ENCODE measurements around the gene HSD17B1.
"Not testable (repeated sequence)": the region's sequence is repeated elsewhere in the genome, so short reads cannot be mapped to it uniquely, and the experiment has no call there.

HSD17B1 gene, protein sequence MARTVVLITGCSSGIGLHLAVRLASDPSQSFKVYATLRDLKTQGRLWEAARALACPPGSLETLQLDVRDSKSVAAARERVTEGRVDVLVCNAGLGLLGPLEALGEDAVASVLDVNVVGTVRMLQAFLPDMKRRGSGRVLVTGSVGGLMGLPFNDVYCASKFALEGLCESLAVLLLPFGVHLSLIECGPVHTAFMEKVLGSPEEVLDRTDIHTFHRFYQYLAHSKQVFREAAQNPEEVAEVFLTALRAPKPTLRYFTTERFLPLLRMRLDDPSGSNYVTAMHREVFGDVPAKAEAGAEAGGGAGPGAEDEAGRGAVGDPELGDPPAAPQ
- total RNA-seq: 0.07 to 0.88 (median 0.21) reads per million in 17 experiments

DNA sequence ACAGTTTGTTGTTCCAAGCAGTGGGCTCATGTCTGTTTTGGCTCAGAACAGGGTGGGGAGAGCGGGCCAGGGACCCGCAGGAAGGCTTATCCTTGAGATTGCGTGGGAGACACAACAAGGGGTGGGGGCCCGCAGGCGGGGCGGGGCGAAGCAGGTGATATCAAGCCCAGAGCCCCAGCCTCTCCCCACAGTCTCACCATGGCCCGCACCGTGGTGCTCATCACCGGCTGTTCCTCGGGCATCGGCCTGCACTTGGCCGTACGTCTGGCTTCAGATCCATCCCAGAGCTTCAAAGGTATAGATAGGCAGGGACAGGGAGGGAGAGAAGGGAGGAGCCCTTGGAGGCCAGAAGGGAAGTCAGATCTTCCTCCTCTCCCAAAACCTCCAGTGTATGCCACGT, at the start of gene HSD17B1:
TSS of gene HSD17B1 (plus strand) at position 188 of the 400 bp plus-strand sequence. CDS start at position 199, 11 bp downstream.
- not testable (repeated sequence) for DNase-seq

DNA sequence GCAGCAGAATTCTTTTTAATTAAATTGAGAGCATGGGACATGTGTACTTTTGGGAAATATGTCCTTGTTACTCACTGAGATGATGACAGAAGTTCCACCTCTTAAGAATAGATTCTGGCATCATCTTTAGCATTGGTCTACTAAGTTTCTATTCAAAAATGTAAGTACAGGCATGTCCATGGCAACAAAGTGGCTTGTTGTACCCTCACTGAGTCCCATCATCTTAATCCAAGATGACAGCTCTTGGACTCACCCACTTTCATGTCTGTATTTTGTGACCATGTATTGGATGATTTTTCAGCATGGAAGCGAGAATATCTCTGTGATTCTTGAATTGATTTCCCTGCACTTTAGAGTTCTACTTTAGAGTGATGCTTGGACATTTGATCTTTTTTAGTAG, 49.8 kb upstream of the HSD17B1 start:
- no peak for DNase-seq

DNA sequence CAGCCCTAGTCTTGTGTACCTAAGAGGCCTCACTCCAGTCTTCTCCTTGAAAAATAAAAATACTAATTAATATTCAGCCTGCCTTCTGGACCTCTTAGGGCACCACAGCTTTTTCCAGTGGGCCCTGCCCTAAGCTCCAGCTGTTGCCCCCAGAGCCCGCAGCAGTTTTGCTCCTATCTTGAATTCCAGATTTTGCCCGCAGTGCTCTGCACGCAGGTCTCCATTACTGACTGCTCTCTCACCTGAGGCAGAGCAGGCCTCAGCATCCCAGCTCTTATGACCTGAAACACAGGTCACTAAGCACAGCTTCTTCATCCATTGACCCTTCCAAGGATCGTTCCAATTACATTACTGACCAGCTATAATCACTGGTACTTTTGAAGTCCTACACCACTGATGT, 45.1 kb upstream of the HSD17B1 start:
- no peak for DNase-seq

DNA sequence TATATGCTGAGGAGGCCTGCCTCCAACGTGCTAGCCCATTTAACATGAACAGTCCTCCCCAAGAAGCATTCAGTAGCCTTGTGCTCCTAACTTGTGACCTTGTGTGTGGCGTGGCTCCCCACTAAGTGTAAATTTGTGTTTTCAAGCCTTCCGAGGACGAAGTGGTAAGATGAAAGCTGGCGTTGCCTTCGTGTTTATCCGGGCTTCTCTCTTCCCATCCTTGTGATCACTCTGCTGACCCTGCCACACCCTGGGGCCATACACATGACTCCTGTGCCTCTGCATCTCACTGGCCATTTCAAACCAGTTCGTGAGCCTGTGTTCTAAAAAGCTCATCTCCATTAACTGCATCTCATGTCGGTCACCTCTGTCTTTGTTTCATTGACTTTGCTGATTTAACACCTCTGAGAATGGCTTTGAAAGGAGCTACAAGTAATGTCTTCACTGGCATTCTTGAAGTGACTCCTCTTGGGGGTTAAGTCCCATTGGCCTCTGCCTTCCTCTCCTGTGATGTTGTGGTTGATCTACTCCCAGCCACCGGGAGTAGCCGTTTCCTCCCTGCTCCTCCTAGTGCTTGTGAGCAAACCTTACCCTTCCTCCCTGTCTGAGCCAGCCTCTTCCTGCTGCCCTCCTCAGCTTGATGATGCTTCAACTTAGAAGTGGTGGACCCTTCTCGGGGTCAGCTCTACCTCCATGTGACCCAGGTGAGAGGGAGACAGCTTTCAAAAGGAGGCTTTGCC, 44.1 kb upstream of the HSD17B1 start:
- DNase-seq: no peak

DNA sequence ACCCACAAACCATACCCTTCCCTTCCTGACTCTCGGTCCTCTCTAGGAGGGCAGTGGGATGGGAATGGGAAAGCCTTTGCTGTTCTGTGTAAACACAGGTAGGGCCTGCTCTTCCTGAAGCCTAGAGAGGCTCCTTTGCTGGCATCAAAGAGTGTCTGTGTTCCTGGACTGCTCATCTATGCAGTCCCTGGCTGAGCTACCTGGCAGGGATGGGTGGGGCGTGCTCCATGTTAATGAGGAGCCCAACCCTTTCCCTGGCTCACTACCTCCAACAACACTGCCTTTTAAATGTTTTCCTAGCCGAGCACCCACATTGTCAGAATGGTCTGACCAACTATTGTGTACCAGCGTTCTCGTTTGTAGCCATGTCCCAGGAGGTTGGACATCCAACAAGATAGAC, 43.3 kb upstream of the HSD17B1 start:
- DNase-seq: no peak

DNA sequence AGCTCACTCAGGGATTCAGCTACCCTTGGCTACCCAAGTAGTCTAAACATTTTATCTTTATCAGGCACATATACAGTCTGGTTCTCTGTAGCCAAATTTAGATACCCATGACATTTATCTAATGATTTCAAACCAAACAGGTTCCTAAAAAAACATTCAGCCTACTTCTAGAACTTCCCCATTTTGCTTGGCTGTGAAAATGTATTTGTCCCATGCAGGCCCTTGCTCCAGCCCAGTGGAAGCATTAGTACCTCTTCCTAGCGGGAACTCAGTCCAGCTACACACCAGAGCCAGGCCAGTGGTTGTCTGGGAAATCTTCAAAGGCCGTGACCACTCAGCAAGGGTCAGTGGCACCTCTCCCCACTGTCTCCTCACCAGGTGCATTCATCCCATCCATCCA, 42.9 kb upstream of the HSD17B1 start:
- peak; percentile 30 to 65 (median 54) for DNase-seq

DNA sequence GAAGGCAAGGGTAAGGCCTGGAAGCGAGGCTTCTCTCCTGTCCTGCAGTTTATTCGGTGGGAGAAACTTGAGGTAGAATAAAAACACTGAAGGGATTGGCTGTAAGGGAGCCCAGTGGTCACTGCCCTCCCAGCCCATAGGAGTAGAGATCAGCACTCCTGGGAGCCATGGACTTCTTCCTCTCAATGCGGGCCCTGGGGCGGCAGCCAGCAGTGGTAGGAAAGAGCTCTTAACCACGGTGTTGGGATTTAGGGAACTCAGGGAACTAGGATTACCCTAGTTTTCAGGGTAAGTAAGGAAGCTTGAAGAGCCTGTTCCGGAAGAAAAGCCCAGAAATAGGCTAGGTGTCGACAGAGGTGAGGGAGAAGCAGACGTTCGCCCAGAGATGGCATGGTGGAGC, 40.5 kb upstream of the HSD17B1 start:
- DNase-seq: no peak

DNA sequence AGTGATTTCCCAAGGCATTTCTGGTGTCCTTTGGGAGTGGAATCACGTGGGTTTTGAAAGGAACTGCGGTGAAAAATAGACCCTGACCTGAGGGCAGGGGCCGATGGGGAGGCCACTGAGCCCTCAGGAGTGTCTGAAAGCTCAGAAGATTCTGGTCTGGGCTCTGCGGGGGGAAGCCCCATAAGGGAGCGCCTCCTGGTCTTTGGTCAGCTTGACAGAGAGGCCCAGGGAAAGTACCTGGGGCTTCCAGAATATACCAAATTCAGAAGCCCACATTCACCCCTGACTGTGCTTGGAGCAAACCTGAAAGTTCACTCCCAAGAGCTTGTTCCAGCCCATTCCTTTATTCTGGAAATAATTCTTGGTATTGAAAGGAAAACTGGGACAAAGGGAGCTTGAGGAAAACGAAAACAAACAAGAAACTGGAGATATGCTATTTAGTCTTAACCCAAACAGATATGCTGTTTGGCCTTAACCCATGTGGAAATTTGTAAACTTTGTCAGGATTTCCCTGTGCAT, 39.9 kb upstream of the HSD17B1 start:
- DNase-seq: no peak

DNA sequence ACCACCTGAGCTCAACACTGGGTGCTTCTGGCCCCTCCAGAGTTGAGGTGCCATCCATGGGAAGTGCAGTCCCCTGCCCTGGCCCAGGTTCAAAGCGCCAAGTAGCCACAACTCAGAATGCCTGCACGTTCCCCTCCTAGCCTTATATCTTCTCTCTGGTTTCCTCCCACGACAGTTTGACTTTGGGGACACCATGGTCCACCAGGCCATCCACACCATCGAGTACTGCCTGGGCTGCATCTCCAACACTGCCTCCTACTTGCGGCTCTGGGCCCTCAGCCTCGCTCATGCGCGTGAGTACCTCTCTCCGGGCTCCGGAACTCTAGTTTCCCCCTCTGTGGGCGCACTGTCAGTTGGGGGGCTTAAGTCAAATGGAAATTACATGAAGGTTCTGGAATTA, 39.0 kb upstream of the HSD17B1 start:
- no peak for DNase-seq

DNA sequence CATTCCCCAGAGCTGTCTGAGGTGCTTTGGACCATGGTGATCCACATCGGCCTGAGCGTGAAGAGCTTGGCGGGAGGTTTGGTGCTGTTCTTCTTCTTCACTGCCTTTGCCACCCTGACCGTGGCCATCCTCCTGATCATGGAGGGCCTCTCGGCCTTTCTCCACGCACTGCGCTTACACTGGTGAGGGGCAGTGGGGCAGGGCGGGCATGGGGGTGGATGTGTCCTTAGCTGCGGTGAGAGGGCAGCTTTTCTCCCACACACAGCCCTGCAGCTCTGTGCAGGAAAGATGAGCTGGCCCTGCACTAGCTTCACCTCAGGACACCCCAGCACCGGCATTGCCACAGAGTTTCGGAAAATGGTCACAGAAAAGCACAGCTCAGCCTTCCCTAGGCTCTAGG, 38.4 kb upstream of the HSD17B1 start:
- DNase-seq: no peak

DNA sequence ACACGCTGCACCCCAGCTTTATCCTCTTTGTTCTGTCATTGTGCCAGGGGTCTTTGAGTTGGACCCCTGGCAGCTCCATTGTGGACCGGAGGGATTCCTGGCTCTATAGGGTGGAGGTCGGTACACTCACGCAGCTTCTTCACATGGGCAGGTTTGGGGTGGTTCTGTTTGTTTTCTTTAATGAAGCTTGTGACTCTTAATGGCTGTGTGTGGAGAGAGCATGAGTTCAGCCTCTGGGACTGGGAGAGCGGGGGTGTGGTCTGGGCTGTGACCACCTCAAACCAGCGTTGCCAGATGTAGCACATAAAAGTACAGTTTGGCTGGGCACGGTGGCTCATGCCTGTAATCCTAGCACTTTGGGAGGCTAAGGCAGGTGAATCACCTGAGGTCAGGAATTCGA, 37.9 kb upstream of the HSD17B1 start:
- no peak for DNase-seq

DNA sequence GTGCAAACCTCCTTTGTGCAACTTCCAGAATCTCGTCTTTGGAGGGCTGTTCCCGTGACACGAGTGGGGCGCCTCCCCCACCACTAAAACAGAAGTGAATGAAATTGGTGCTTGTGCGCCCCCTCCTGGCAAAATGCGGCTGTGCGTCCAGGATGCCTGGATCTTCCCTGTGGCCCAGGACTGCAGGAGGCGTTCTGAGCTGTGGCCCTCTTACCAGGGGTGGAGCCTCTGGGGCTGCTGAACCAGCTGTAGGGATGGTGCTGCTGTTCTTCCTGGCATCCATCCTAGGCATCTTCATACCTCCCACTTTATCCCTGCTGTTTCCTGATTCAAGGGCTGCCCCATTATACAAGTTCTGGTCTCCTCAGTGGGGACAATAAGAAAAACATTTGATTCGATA, 35.2 kb upstream of the HSD17B1 start:
- peak; percentile 94 to 99 (median 96) for DNase-seq

DNA sequence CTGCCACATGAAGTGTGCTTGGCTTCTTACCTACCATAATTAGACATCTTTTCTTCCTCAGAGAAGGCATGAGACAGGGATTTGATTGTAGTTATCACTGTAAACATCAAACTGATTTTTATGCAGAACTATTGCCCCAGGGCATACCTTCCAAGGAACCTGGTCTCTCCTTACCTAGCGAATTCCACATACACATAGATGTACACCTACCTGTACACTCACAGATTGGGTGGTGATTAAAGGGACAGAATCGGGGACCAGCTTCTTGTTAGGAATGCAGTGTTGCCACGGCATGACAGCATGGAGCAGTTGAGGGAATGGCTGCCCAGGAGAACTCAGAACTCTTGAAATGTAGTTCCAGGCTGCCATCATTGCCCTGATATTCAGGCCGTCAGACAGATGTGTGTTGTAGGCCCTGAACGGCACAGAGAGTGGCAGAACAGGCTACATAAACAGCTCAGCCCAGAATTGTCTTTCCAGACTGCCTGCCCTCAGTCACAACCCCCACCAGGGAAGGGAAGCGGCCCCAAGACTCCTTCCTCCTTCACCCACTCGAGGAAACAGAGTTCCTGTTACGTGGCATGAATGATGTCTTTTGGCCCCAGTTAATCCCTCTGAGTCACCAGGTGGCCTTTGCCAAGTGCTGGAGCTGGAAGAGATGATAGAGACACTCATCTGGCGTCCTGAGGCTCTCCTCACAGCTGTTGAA, 34.5 kb upstream of the HSD17B1 start:
- peak; percentile 91 to 97 (median 94) for DNase-seq

DNA sequence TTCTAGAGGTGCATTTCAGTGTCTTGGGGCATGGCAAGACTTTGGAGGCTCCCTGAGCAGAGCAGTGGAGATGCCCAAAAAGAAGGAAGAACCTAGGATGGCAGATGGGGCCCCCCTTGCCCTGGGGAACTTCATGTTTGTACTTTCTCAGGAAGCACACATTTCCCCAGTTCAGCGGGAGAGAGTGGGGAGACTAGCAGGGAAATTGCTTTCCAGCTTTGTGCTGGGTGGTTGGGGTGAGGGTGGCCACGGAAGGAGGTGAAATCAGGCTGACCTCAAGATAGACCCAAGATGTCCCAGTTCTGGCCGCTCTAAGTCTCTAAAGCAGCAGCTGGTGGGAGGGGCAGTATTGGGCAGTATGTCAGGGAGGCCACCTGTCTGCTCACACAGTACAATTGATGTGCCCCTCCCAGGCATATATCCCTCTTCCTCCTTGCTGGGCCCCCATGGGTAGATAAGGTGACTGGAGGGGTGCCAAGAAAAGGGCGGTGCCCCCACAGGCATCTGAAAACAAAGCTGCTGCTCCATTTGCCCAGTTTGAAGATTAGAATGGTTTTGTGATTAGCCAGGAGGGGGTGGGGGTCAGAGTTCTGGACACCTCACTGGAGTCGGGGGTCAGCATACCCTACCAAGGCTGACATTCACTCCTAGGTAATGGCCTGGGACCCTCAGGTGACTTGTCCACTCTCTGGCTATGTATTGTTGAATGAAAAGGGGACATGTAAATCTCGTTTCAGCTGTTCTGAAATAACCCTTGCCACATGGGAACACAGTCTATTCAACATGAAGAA, 33.8 kb upstream of the HSD17B1 start:
- no peak for DNase-seq

DNA sequence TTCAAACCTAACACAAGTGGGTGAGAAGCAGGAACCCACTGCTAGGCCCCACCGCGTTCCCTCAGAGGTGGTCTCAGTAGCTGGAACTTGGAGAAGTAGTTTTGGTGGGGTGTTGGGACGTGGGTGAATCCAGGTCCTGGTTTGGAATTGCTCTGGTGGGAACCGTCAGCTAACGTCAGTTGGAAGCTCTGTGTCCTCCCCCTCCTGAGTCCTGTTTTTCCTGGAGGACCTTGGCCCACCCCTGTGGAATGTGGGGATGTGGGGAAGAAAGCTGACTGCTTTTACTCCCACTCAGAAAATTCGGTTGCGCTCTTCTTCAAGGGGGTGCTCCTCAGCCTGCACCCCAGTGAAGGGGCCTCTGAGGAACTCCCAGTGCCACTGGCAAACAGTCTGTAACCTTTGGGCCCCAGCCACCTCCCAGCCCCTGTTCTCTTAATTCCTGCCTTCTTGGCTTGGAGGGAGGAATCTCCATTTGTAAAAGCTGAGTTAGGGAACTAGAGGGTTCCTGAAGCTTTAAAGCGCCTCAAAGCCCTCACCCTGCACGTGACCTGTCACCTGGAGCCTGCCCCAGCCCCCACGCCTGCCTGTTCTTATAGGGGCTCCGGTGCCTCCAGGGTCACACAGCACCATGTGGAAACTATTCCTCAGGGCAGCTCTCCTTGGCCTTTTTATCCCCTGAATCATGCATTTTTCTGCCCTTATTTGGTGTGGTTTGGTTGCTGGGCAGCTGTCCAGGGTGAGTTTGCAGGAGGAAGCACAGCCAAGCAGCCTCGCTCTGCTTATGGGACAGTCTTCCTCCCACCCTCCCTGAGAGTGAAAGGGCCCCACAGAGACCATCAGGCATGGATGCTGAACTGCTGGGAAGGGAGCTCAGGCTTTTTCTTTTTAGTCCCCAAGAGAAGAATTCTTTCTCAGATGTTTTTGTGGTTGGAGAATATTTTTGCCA, 32.9 kb upstream of the HSD17B1 start:
- peak; percentile 75 to 84 (median 82) for DNase-seq

DNA sequence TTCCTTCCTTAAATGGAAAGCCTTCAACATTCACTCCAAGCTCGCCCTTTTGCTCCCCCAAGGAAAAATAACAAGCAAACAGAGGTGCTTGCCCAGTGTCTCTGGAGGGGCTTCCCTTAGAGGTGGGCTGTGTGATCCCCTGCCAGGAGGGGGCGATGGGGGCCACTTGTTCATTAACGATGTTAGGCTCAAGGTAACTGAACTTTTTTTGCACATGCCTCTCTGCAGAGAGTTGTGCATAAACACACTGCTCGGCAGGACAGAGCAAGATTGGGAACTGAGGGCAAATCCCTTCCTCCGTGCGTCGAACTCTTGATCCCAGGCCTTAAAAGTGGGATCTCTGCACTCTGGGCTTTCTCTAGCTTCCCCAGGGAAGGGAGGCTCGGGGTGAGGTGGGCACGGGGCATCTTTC, 32.2 kb upstream of the HSD17B1 start:
- DNase-seq: peak in 1 of 4 experiments; percentile 39

DNA sequence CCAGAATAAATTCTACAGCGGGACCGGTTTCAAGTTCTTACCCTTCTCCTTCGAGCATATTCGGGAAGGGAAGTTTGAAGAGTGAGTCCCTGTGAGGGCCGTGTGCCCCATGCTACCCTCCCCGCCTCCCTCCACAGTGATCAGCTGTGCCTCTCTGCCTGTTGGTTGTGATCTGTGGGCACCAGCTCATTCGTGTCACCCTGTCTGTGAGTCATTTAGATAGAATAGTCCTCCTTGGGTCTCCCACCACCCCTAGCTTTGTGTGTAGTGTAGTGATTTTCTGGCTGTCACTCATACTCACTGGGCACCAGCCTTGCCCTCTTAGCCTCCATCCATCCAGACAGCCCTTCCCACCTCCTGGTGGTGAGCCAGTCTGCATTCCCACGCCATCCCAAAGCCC, 31.7 kb upstream of the HSD17B1 start:
- DNase-seq: peak in 2 of 4 experiments; percentile 26 to 43

DNA sequence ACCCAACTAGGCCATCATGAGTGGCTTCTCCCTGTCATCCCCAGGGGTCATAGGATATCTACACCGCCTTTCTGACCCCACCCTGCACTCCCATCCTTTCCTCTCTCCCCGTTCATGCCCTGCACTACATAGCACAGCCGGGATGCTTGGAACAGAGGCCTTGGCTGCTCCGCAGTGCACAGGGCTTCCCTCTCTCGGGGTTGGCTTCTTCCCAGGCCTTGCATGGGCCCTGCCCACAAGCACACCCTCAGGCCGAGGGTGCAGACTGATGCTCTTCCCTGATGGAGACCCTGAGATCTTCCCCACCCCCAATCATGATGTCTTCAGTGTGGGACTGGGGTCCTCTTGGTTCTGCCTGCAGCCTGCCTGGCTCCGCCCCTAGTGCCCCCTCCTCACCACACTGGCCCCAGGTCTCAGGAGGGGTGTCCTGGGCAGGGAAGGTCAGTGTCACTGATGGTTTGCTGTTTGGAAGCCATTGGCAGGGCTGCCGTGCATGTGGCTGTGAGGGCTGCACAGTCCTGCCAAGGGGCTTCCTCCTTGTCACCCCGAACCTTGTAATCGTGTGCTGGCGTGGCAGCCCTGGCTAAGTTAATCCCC, 31.0 kb upstream of the HSD17B1 start:
- DNase-seq: no peak

DNA sequence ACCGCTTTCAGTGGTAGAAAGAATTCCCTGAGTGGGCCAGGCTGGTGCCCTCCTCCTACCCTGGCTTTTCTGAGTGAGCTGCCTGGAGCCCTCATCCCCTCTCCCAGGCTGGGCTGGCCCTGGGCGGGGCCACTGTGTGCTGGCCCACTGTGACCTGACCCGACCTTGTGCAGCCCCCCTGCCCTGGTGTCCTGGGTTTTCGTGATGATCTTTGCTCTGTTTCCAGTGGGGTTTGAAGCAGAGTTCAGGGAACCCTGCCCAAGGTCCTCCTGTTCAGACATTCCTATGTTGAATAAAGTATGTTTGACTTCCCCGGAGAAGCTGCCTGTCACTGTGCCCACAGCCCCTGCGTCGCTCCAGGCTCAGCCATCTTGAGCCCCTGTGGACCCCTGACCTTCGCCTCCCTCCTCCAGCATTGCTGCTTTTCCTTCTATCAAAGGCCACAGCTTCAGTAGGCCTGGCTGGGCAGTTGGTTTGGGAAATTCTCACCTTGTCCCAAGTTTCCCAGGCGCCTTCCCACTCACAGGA, 30.4 kb upstream of the HSD17B1 start:
- DNase-seq: no peak

DNA sequence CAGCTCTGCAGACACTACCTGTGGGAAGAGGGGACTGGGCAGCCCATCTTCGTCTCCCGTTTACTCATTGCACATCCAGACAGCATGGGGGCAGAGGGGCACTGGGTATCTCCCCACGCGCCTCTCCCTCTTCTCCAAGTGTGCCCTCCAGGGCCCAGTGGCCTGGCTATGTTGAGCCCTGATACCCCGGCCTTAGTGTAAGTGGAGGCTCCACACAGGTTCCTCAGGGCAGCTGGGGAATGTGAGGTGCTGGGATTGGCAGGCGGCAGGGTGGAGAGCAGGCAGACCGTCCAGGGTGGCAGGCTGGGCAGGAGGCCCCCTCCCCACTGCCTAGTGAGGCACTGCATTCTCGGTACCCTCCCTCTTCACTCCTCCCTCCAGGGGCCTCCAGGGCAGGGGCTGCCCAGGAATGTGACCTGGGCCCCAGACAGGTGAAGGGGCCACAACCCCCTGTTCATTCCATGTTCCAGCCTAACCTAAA, 29.9 kb upstream of the HSD17B1 start:
- no peak for DNase-seq
